WTC11 (cell line): Measurements from ENCODE around the gene CATSPER1. TPM values are rescaled to one million over a fixed set of nuclear protein-coding genes. Genes with fewer than 3 reads are reported as not detected.

Experiments
- ATAC-seq: fragments of 200-7000 bp; cut with Tn5 transposase; 2 replicates; pipeline ENCODE4 v1.10.0; 2021; ENCODE audit warnings: mild to moderate bottlenecking, moderate library complexity
- CTCF ChIA-PET: fragments of 300-600 bp; sonication (Branson Sonifier 250); formaldehyde crosslinking; loops from one replicate; lab custom pipeline; 2021; ENCODE audit warnings: antibody characterized with exemption; lab: Charles Lee
- POLR2A ChIA-PET: fragments of 350-600 bp; sonication (Branson Sonifier 250); formaldehyde crosslinking; loops from one replicate; lab custom pipeline; 2021; ENCODE audit warnings: antibody characterized with exemption; lab: Charles Lee
- DNase-seq: peaks from one replicate; pipeline ENCODE4 v3.0.0; 2021; ENCODE audit warnings: low spot score
- H3K27ac Mint-ChIP-seq: 2 replicates; pipeline ENCODE4 v1.8.0; 2021; ENCODE audit warnings: mixed read lengths
- H3K27me3 Mint-ChIP-seq: 2 replicates; pipeline ENCODE4 v1.8.0; 2021; ENCODE audit warnings: low read depth, mild to moderate bottlenecking, moderate library complexity, mixed read lengths
- H3K36me3 Mint-ChIP-seq: 2 replicates; pipeline ENCODE4 v1.8.0; 2021; ENCODE audit warnings: mixed read lengths
- H3K4me1 Mint-ChIP-seq: 2 replicates; pipeline ENCODE4 v1.8.0; 2022; ENCODE audit warnings: mixed read lengths
- H3K4me3 Mint-ChIP-seq: 2 replicates; pipeline ENCODE4 v1.8.0; 2021; ENCODE audit warnings: mild to moderate bottlenecking, moderate library complexity, mixed read lengths
- H3K9me3 Mint-ChIP-seq: 2 replicates; pipeline ENCODE4 v1.8.0; 2021; ENCODE audit warnings: mixed read lengths
- ARID4B ChIP-seq: sonication (generic); formaldehyde crosslinking; IDR thresholded peaks from 2 replicates; pipeline ENCODE4 v1.8.0; 2023; ENCODE audit warnings: missing genetic modification reagents, mild to moderate bottlenecking, borderline replicate concordance
- CBFB ChIP-seq: sonication (generic); formaldehyde crosslinking; IDR thresholded peaks from 2 replicates; pipeline ENCODE4 v1.8.1; 2022; ENCODE audit warnings: mild to moderate bottlenecking, low read depth, missing genetic modification reagents
- CREB1 ChIP-seq: sonication (generic); formaldehyde crosslinking; IDR thresholded peaks from 2 replicates; pipeline ENCODE4 v1.8.0; 2023; ENCODE audit warnings: mild to moderate bottlenecking, missing genetic modification reagents
- CREM ChIP-seq: sonication (generic); formaldehyde crosslinking; IDR thresholded peaks from 2 replicates; pipeline ENCODE4 v1.8.1; 2022; ENCODE audit warnings: mild to moderate bottlenecking, missing genetic modification reagents, moderate library complexity
- E2F1 ChIP-seq: sonication (generic); formaldehyde crosslinking; IDR thresholded peaks from 2 replicates; pipeline ENCODE4 v1.8.0; 2022; ENCODE audit warnings: mild to moderate bottlenecking, missing genetic modification reagents
- E2F5 ChIP-seq: sonication (generic); formaldehyde crosslinking; IDR thresholded peaks from 2 replicates; pipeline ENCODE4 v1.8.1; 2022; ENCODE audit warnings: mild to moderate bottlenecking, moderate library complexity, missing genetic modification reagents
- ELF4 ChIP-seq: sonication (generic); formaldehyde crosslinking; IDR thresholded peaks from 2 replicates; pipeline ENCODE4 v1.8.1; 2022; ENCODE audit warnings: low read depth, mild to moderate bottlenecking, moderate library complexity, missing genetic modification reagents
- FOXP4 ChIP-seq: sonication (generic); formaldehyde crosslinking; IDR thresholded peaks from 2 replicates; pipeline ENCODE4 v1.8.0; 2022; ENCODE audit warnings: mild to moderate bottlenecking, missing genetic modification reagents
- HMGA2 ChIP-seq: fragments of 250-450 bp; sonication (Bioruptor Pico); IDR thresholded peaks from 2 replicates; pipeline ENCODE4 v1.4.0; 2021; ENCODE audit warnings: mild to moderate bottlenecking, moderate library complexity
- NFYB ChIP-seq: sonication (generic); formaldehyde crosslinking; conservative IDR thresholded peaks from 2 replicates; pipeline ENCODE4 v1.8.0; 2022; ENCODE audit warnings: low read depth, missing genetic modification reagents
- NR2C2 ChIP-seq: sonication (generic); formaldehyde crosslinking; IDR thresholded peaks from 2 replicates; pipeline ENCODE4 v1.8.0; 2022; ENCODE audit warnings: mild to moderate bottlenecking, missing genetic modification reagents
- RORB ChIP-seq: fragments of 250-450 bp; sonication (Bioruptor Pico); IDR thresholded peaks from 2 replicates; pipeline ENCODE4 v1.9.0; 2021; ENCODE audit warnings: mild to moderate bottlenecking
- TP53 ChIP-seq: sonication (generic); formaldehyde crosslinking; IDR thresholded peaks from 2 replicates; pipeline ENCODE4 v1.8.1; 2023; ENCODE audit warnings: mild to moderate bottlenecking, missing genetic modification reagents
- ZBTB43 ChIP-seq: sonication (generic); formaldehyde crosslinking; IDR thresholded peaks from 2 replicates; pipeline ENCODE4 v1.8.1; 2023; ENCODE audit warnings: mild to moderate bottlenecking, missing genetic modification reagents
- ZNF138 ChIP-seq: sonication (generic); formaldehyde crosslinking; conservative IDR thresholded peaks from 2 replicates; pipeline ENCODE4 v1.8.1; 2022; ENCODE audit warnings: mild to moderate bottlenecking, moderate library complexity, missing genetic modification reagents
- ZNF532 ChIP-seq: fragments of 250-450 bp; sonication (Bioruptor Pico); IDR thresholded peaks from 2 replicates; pipeline ENCODE4 v1.9.0; 2021; ENCODE audit warnings: mild to moderate bottlenecking, borderline replicate concordance
- ZNF671 ChIP-seq: fragments of 250-450 bp; sonication (Bioruptor Pico); IDR thresholded peaks from 2 replicates; pipeline ENCODE4 v1.8.0; 2021; ENCODE audit warnings: mild to moderate bottlenecking
- total RNA-seq: library from RNA; stranded (reverse); gene quantifications from 3 replicates; pipeline ENCODE4 v1.2.3, GENCODE V29; 2021

Gene CATSPER1
- total RNA-seq, 1 experiment from 2014 or later: not detected

DNA sequence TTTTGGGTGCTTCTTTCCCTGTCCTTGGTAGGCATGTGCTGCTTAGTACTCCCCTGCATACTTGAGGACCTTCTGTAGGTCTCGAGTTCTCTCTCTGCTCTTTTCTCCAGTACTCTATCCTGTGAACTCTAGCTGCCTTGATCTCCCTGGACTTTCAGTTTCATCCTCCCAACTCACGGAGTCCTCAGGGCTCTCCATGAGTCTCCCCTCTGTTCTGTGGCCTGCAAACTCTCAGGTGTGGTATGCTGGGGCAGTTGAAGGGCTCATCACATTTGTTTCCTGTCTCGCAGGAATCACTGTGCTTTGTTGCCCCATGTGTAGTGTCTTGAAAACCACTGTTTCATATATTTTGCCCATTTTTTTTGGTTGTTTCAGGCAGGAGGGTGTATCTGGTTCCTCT is 40.5 kb upstream of the CATSPER1 start:
- Mint-ChIP-seq H3K36me3 (peaks cover 64% of the 10 kb centered on the region), H3K27ac (peak overlapping the region; percentile 22; the same call in 1 of the 2 replicates), H3K4me1 (peaks cover 19% of the 10 kb centered on the region), H3K9me3 (0 out of 2 replicates have a peak, but pooled peaks cover 3% of the 10 kb centered on the region), H3K4me3 (no peak overlapping the region), H3K27me3 (no peaks in the 10 kb centered on the region)
- no peak for DNase-seq
- ATAC-seq: no peak
- CTCF ChIA-PET: interaction anchor here (1.6 to 4.7 kb wide), 3 partner anchors 9 to 68 kb away, joined by 5 to 43 read pairs (median 23); no protein-coding TSS in a partner anchor
- no peak for TF ChIP-seq E2F5
- no peak for TF ChIP-seq CBFB (CRISPR knock-in tag)
- TF ChIP-seq RORB: no peak
- no peak for TF ChIP-seq ELF4 (CRISPR knock-in tag)
- no peak for TF ChIP-seq ZNF671 (CRISPR knock-in tag)
- no peak for TF ChIP-seq ZNF138 (CRISPR knock-in tag)
- TF ChIP-seq HMGA2 (CRISPR knock-in tag): no peak
- TF ChIP-seq E2F1: no peak
- TF ChIP-seq NR2C2 (CRISPR knock-in tag): no peak
- no peak for TF ChIP-seq CREB1 (CRISPR knock-in tag)
- TF ChIP-seq NFYB (CRISPR knock-in tag): no peak
- POLR2A ChIA-PET: no interaction called here

GRCh38 chr11:66064571-66064970 is 38.3 kb upstream of the CATSPER1 start:
- H3K4me3 Mint-ChIP-seq: no peak overlapping the region
- DNase-seq (no peak), ATAC-seq (no peak)
- peaks cover 85% of the 10 kb centered on the region for H3K36me3 Mint-ChIP-seq
- H3K4me1 Mint-ChIP-seq: peaks cover 12% of the 10 kb centered on the region
- 0 out of 2 replicates have a peak, but pooled peaks cover 3% of the 10 kb centered on the region for H3K9me3 Mint-ChIP-seq
- CTCF ChIA-PET: interaction anchor here (0.6 kb wide), 1 partner anchor 11 kb away, joined by 11 read pairs; no protein-coding TSS in a partner anchor
- POLR2A ChIA-PET: no interaction called here
- no peak for TF ChIP-seq CREM
- no peak for TF ChIP-seq FOXP4 (CRISPR knock-in tag)
- no peak overlapping the region for H3K27ac Mint-ChIP-seq
- H3K27me3 Mint-ChIP-seq: no peaks in the 10 kb centered on the region

GRCh38 chr11:66063900-66064299 is 37.6 kb upstream of the CATSPER1 start:
- Mint-ChIP-seq H3K27ac (no peak overlapping the region), H3K27me3 (no peaks in the 10 kb centered on the region), H3K9me3 (0 out of 2 replicates have a peak, but pooled peaks cover 3% of the 10 kb centered on the region), H3K4me1 (peaks cover 5% of the 10 kb centered on the region), H3K36me3 (peaks cover 90% of the 10 kb centered on the region), H3K4me3 (no peak overlapping the region)
- DNase-seq (no peak), ATAC-seq (no peak)
- ChIA-PET POLR2A (interaction anchor here (0.6 kb wide), 1 partner anchor 204 kb away, joined by 3 read pairs; no protein-coding TSS in a partner anchor), CTCF (no interaction called here)
- TF ChIP-seq ZBTB43 (no peak), ARID4B (CRISPR knock-in tag) (no peak), ZNF532 (CRISPR knock-in tag) (no peak), TP53 (CRISPR knock-in tag) (no peak)
